M059J (cell line): ENCODE measurements around the gene TMEM60. TPM values are rescaled to one million over a fixed set of nuclear protein-coding genes. Genes with fewer than 3 reads are reported as not detected.
A peak's percentile ranks its signal among the peaks of the same experiment; 100 is the strongest.
"Not testable (repeated sequence)": the region's sequence is repeated elsewhere in the genome, so short reads cannot be mapped to it uniquely, and the experiment has no call there.

Experiments used
- DNase-seq: peaks from one replicate; pipeline ENCODE4 v3.0.0-alpha.2; 2012; ENCODE audit warnings: low read depth
- total RNA-seq: library from RNA; depleted of rRNA; stranded (reverse); fragments of >200 nt; shearing (Covaris generic); gene quantifications from 2 replicates; pipeline ENCODE4 v1.2.3, GENCODE V29; 2014

TMEM60 gene
- total RNA-seq, 1 experiment from 2014 or later: 49.7 TPM

- DNase-seq: peak; percentile 27
These were observed 13.5 kb upstream of the TMEM60 start for GRCh38 chr7:77811516-77812289.

- DNase-seq: no peak
These were observed 10.3 kb upstream of the TMEM60 start for GRCh38 chr7:77808517-77808916.

- DNase-seq: no peak
These were observed 8.2 kb upstream of the TMEM60 start for GRCh38 chr7:77806425-77806824.

- peak; percentile 50 for DNase-seq
These were observed 4.5 kb upstream of the TMEM60 start for GRCh38 chr7:77802557-77803405.

DNA sequence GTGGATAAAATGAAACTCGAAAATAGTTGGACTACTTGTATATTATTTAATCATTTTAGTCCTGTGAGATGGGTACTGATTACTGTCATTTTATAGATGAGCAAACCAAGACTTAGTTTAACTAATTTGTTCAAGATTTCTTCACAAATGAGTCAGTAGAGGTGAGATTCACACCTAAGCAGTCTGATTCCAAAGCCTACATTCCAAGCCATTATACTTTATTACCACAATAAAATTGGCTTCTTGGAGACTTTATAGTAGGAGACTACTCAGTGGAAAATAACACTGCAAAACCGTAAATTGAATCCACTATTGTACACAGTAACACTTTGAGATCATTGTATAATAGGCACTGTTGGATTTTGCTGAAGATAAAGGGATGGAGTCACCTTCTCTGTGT, 2.5 kb upstream of the TMEM60 start:
- DNase-seq: no peak

- no peak for DNase-seq
These were observed 1.9 kb upstream of the TMEM60 start for GRCh38 chr7:77800158-77800557.

DNA sequence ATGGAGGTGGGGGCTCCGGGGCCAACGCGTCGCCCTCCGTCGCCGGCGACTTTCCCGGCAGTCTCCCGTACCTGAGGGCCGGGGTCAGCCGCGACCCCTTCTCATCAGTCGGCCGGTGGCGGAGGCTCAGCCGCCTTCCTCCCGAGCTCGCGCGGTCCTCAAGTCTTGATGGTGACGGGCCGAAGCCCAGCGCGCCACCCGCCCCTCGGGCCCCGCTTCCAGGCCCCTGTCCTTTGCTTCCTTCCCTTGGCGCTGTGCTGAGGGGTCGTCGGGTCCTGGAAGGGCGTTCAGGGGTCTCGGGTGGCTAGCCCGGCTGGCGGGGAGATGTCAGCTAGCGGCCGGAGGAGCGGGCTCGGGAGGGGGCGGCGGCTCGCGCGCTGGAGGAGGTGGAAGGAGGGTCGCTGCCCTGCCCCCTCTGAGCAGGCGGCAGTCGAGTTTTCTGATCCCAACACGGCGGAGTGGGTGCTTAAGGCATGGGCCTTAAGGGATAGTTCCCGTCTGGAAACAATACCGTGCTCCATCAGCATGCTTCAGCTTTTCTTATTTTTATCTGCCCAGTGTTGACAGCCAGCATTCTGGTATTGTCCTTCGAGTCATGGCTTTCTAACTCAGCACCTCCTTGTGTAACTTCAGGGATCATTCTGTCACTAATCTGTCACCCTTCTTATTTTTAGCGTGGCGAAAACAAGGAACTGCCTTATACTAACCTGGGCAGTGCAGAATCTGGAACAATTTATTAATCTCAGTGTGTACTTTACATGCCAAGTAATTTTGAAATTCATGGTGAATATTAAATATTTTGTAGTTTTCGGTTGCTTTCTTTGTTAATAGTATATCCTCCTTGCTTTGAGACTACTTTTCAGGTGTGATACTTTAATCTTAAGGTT, 1.1 kb upstream of the TMEM60 start:
- peak; percentile 49 for DNase-seq

DNA sequence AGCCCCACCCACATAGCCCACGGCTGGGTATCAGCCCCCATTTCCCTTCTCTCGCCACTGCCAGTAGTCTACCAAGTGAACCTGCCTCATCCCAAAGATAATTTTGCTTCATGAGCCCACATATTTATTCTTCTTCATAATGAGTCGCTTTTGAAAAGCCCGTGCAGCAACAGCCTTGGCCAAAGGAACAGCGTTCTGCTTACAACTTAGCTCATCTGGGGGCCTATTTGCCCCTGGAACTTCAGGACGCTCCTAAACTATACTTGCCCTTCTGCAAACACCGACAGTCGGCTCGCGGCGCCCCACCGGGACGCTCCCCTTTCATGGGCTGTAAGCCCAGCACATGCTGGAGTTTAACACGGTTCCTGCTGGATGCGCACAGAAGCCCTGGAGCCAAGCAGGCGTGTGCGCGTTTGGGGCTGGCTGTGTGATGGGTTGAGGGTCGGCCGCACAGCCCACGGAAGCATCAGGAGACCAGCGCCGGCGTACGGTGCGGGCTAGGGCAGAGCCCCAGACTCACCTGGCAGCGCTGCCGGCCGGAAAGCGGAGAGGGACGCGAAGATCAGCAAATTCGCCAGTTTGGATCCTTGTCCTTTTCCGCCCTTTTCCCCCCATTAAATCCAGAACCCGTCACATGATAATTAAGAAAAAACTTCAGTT, 370 bp downstream of the TMEM60 start:
- no peak for DNase-seq

GRCh38 chr7:77796960-77797359, 1.3 kb downstream of the TMEM60 start:
- DNase-seq: no peak

DNA sequence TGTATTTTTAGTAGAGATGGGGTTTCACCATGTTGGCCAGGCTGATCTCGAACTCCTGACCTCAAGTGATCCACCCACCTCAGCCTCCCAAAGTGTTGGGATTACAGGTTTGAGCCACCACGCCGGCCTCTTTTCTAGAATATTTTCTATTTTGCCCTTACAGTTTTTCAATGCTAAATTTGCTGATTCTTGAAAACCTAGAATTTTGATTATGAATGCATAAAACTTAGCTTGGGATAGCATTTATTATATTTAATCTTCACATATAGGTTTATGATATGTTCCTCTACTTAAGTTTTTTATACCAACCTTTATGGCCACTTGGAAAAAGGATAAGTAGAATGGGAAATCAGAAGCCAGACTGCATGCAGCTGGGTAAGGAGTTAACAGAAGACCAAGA, 2.1 kb downstream of the TMEM60 start:
- DNase-seq: no peak

DNA sequence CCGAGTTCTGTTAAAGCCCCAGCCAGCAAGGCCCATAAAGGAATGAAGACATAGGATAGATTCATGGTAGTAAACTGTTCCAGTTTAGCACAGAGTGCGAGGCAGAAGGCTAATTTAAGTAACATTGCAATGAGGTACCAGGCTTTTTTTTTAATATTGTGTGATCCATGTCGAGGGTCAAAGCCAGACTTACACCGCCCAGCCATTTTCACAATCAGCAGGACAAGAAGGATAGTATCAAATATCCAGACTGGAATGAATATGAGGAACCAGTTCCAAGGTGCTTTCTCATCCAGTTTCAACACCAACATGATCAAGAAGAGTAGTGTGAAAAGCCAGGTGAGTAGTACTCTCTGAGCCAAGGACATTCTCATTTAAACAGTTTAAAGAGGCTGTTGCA, 4.2 kb downstream of the TMEM60 start:
- no peak for DNase-seq

GRCh38 chr7:77791956-77792355, 6.3 kb downstream of the TMEM60 start:
- no peak for DNase-seq

- DNase-seq: no peak
These were observed 6.9 kb downstream of the TMEM60 start for GRCh38 chr7:77791336-77791735.

DNA sequence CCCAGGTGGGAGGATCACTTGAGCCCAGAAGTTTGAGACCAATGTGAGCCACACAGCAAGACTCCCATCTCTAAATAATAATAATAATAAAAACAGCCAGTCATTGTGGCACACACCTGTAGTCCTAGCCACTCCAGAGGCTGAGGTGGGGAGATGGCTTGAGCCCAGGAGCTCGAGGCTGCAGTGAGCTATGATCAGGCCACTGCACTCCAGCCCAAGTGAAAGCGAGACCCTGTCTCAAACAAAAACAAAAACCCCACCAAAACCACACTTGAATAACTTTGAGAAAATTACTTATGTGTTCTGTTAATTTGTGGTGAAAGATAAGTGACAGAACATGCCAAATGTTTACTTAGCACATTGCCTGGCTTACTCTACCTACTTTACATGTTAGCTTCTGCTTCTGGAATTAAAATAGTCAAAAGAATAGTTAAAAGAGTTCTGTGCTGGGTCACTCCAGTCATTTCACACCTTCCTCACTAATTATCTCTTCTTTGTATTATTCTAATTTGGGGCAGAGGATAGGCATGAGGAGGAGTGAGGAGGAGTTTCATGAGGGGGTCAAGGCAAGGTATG, 9.8 kb downstream of the TMEM60 start:
- no peak for DNase-seq

- no peak for DNase-seq
These were observed 11.5 kb downstream of the TMEM60 start for GRCh38 chr7:77786741-77787140.

GRCh38 chr7:77786018-77786417, 12.2 kb downstream of the TMEM60 start:
- DNase-seq: no peak

GRCh38 chr7:77784426-77784825, 13.8 kb downstream of the TMEM60 start:
- not testable (repeated sequence) for DNase-seq

- DNase-seq: no peak
These were observed 14.7 kb downstream of the TMEM60 start for GRCh38 chr7:77783545-77783944.

GRCh38 chr7:77783111-77783510, 15.1 kb downstream of the TMEM60 start:
- no peak for DNase-seq

DNA sequence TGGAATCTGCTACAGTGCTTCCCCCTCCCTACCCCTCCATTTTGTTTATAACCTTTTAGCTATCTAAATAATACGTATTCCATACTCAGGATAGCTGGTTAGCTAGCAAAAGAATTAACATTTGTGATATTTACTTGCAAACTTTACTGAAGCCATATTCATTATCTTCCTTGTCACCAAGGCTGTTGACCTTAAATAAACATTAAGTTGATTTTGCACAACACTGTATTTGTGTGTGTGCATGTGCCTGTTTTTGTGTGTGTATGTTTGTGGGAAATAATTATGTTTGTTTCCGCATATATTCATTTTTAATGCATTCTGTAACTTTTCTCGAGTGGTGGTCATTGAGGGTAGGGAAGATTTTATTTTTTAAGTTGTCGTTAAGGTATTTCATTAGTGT, 15.9 kb downstream of the TMEM60 start:
- DNase-seq: no peak

DNA sequence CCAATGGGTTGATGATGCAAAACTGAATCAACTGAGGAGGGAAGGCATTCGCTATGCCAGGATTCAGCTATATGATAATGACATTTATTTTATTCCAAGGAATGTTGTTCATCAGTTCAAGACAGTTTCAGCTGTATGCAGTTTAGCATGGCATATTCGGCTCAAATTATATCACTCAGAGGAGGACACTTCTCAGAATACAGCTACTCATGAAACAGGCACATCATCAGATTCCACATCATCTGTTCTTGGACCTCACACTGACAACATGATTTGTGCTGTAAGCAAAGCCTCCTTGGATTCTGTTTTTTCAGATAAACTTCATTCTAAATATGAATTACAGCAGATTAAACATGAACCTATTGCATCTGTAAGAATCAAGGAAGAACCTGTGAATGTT, 19.7 kb downstream of the TMEM60 start:
- no peak for DNase-seq
